GM10248 (cell line): Measurements from ENCODE around the gene S100P.

ENCODE experiments used
- CTCF ChIA-PET: fragments of 300-600 bp; sonication (Branson Sonifier 250); formaldehyde crosslinking; extraction: SDS; loops from one replicate; lab custom pipeline; 2021; ENCODE audit warnings: antibody characterized with exemption; lab: Yijun Ruan, JAX
- POLR2A ChIA-PET: fragments of 350-650 bp; sonication (Branson Sonifier 250); formaldehyde crosslinking; extraction: SDS; loops from one replicate; lab custom pipeline; 2020; ENCODE audit warnings: antibody characterized with exemption; lab: Yijun Ruan, JAX
- DNase-seq: peaks from one replicate; pipeline ENCODE4 v3.0.0; 2012; ENCODE audit errors: extremely low spot score
- CTCF ChIP-seq: IDR thresholded peaks from 2 replicates; pipeline ENCODE4 v1.5.1; 2012; ENCODE audit warnings: mild to moderate bottlenecking, low read depth; ENCODE audit errors: extremely low read depth, missing control alignments, control extremely low read depth

The S100P gene

GRCh38 chr4:6728320-6729029, 34.8 kb downstream of the S100P start:
- no peak for DNase-seq
- CTCF ChIA-PET = interaction anchor here (3.4 to 4.7 kb wide), 2 partner anchors 9 to 145 kb away, joined by 23 to 26 read pairs; no protein-coding TSS in a partner anchor
- no peak for TF ChIP-seq CTCF
- POLR2A ChIA-PET = no interaction called here

DNA sequence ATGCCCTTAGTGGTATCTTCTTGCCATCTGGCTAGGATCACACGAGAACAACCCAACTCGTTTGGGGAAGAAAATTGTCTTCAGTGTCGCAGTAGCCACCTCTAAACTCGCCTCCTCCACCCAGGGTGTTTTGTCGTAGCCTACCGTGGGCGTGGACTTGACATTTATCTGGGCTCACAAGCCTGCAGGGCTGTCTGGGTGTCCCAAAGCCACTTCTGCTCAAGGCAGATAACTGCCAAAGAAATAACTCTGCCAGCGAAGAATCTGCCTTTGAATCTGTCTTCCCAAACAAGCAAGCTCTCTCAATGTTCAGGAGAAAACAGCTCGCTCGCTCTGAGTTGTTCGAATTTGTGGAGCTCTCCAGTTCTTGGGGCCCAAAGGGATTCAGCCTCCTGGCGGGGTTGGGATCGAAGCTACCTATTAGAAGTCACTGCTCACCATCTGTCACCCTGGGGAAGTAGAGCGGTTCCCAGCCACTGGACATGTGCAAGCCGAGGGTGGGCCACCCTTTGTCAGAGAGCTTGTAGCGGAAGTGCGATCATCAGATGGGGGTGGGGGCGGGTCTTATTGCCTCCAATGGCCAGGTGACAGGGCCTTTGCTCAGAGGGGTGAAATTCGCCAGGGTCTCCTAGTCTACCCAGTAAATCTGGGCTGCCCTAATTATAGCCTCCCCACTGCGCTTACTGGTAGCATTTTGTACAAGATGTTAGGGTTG, 37.1 kb downstream of the S100P start:
- CTCF ChIA-PET = interaction anchor here (3.4 to 4.7 kb wide), 2 partner anchors 11 to 143 kb away, joined by 23 to 26 read pairs; no protein-coding TSS in a partner anchor
- TF ChIP-seq CTCF = no peak
- DNase-seq = no peak
- POLR2A ChIA-PET = no interaction called here

GRCh38 chr4:6731318-6731675, 37.6 kb downstream of the S100P start:
- TF ChIP-seq CTCF = no peak
- POLR2A ChIA-PET = no interaction called here
- CTCF ChIA-PET = interaction anchor here (3.4 to 4.7 kb wide), 2 partner anchors 12 to 142 kb away, joined by 23 to 26 read pairs; no protein-coding TSS in a partner anchor
- no peak for DNase-seq

DNA sequence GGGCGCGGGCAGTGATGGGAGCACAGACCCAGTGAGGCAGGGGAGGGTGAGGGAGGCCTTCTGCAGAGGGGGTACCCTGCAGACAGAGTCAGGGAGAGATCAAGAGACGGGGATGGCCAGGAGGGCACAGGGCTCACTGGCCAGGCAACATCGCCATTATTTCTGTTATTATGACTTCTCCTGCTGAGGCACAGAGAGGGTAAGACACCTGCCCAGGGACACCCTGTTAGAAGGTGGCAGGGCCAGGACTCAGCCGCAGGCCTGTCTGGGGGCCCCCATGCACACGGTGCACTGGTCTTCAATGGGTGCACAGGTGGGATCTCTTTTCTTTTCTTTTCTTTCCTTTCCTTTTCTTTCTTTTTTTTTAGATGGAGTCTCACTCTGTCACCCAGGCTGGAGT, 38.1 kb downstream of the S100P start:
- DNase-seq = no peak
- ChIA-PET POLR2A (no interaction called here), CTCF (interaction anchor here (4.7 kb wide), 1 partner anchor 12 kb away, joined by 23 read pairs; no protein-coding TSS in a partner anchor)
- no peak for TF ChIP-seq CTCF

DNA sequence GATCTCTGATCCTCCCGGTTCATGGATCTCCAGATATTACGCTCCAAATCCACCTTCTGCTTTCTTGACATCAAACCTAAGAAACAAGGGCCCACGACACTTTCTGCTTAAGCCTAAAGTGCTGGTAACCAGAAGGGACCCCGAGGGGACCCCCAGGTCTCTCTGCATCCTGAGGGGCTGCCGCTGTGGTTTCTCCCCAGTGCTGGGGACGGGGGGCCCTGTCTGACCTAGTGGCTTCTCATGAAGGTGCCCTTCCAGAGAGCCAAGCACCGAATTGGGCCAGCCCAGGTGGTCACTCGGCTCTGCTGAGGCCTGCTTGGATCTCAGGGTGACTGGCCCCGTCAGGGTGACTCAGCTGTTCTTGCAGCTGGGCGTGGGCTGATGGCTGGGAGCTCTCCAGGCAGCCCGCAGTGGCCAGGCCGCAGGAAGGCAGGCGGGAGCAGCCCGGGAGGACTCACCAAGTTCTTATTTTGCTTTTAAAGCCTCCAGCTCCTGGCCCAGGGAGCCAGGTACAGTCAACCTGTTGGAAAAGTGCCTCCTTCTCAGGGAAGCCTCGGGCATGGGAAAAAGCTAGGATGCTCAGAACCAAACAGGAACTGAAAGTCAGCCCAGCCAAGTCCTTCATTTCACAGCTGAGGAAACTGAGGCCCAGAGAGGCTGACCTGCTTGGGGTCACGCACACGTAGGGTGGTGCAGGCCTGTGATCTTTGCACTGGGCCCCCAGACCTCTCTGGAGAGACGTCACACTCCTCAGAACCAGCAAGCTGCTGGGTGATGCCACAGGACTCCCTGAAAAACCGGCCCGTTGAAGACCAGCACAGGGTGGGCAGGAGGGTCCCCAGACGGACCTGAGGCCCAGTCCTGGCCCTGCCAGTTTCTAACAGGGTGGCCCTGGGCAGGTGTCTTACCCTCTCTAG, 39.0 kb downstream of the S100P start:
- CTCF ChIA-PET = interaction anchor here (1.1 to 4.7 kb wide), 2 partner anchors 13 to 142 kb away, joined by 7 to 23 read pairs; no protein-coding TSS in a partner anchor
- TF ChIP-seq CTCF = no peak
- DNase-seq = no peak
- POLR2A ChIA-PET = no interaction called here
